WI38 (cell line): ENCODE results near the gene FIBP.
A peak's percentile ranks its signal among the peaks of the same experiment; 100 is the strongest.

ENCODE experiments used
- H3K4me3 ChIP-seq: 2 replicates; pipeline ENCODE4 v1.5.1; 2011; ENCODE audit warnings: low read depth, mild to moderate bottlenecking, control low read depth, low read length
- TF ChIP-seq, protein P1 (sequence below): IDR thresholded peaks from 2 replicates; pipeline ENCODE4 v1.5.1; 2012; ENCODE audit warnings: low read depth, mild to moderate bottlenecking, control low read depth, low read length

The FIBP gene

DNA sequence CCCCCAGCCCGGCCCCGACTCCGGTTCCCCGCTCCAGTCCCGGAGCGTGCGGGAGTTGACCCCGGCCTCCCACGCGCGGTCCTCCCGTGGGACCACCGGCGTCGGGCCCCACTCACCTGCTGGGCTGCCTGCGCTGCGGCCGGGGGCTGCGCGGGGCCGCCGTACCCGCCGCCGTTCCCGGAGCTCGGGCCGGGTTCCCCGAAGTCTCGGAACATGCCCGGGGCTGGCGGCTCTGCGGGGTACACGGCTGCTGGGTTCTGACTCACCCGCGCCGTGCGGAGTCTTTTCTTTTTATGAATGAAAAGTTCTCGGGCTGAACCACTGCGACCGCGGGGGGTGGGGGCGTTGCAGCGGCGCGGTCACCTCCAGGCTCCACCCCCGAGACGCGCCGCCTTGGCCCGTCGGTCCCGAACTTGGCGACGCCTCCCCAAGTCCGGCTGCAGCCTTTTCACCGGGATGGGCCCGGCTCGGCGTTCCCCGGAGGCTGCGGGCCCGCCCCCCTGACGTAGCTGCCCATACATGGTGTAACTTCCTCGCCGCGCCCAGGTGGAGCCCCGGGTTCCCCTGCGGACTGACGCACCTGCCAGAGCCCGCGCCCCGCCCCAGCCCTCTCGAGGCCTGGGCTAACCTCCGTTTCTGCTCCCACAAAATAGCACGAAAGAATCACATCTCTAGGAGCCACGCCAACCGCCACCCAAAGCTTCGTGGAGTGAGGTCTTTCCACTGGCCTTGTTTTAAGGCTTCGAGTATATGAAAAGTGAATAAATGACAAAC is 12.0 kb upstream of the FIBP start, which contains the start of gene FOSL1:
FOSL1 (minus strand) TSS at position 264 of the 774 bp plus-strand sequence; CDS start at position 215, 49 bp downstream.
- TF ChIP-seq, protein P1, sequence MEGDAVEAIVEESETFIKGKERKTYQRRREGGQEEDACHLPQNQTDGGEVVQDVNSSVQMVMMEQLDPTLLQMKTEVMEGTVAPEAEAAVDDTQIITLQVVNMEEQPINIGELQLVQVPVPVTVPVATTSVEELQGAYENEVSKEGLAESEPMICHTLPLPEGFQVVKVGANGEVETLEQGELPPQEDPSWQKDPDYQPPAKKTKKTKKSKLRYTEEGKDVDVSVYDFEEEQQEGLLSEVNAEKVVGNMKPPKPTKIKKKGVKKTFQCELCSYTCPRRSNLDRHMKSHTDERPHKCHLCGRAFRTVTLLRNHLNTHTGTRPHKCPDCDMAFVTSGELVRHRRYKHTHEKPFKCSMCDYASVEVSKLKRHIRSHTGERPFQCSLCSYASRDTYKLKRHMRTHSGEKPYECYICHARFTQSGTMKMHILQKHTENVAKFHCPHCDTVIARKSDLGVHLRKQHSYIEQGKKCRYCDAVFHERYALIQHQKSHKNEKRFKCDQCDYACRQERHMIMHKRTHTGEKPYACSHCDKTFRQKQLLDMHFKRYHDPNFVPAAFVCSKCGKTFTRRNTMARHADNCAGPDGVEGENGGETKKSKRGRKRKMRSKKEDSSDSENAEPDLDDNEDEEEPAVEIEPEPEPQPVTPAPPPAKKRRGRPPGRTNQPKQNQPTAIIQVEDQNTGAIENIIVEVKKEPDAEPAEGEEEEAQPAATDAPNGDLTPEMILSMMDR = no peak
- H3K4me3 ChIP-seq = peak within 1 kb of the TSS; percentile 93

DNA sequence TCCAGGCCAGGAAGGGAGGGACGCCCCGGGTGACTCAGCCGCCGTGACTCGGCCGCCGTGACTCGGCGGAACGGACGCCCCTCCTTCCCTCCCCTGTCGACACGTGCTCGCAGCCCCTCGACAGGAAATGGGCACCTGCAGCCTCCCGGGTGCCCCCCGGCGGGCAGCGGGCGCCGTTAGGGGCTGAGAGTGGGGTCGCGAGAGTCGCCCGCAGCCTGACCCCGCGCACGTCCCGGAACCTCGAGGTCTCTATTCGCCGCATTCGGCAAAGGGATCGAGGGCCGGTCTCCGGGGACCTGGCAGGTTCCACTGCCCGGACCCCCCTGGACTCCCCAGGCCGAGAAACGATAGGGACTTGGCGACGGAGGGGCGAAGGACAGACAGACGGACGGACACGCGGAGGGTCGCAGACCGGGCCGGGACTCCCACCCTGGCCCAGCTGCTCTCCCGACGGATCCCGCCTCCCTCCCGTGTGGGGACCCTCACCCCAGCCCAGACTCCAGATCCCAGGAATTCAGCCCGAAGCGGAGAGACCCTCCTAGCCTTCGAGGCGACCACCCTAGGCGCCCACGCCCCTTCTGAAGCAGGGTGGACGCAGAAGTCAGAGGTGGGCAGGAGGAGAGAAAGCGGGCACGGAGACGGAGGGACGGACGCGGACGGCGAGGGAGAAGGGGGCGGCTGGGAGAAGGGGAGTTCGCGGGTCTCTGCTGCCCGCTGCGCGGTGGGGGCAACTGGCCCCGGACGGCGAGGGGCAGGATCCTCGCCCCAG is 11.3 kb upstream of the FIBP start:
- TF ChIP-seq, protein P1 = no peak
- peak overlapping the region; percentile 93 for H3K4me3 ChIP-seq

DNA sequence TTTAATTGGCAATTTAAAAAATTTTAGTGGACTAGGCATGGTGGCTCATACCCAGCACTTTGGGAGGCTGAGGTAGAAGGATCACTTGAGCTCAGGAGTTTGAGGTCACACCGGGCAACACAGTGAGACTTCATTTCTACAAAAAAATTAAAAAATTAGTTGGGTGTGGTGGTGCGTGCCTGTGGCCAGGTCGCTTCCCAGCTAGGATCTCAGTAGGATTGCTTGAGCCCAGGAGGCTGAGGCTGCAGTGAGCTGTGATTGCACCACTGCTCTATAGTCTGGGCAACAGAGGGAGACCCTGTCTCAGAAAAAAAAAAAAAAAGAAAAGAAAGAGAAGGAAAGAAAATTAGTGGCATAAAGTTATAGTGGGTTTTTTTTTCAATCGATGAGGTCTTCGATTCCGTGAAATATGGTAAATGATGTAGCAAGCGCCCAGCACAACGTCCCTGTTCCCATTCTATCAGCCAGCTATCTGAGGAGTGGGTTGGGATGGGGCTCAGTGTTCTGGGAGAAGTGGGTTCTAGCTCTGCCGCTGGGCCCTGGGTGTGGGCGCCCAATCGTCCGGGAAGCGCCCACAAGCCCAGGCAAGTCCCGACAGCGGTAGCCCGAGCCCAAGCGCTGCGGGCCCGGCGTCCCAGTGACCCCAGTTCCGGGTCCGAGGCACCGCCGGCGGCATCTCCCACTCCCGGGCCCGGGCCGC is 10.5 kb upstream of the FIBP start:
- H3K4me3 ChIP-seq = peak overlapping the region; percentile 93

DNA sequence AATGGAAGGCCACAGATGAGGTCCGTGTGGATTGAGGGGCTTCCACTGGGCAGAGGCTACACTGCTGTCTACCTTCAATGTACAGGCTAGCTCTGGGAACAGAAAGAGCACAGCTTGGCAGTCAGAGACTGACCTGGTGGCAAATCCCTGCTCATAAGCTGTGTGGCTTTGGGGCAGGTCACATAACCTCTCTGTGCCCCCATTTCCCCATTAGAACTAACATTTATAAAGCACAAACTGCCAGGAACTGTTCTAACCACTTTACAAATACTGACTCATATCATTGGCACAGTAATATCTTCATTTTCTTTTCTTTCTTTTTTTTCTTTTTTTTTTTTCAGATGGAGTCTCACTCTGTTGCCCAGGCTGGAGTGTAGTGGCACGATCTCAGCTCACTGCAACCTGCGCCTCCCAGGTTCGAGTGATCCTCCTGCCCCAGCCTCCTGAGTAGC is 8.8 kb upstream of the FIBP start:
- TF ChIP-seq, protein P1 = no peak
- H3K4me3 ChIP-seq = peak overlapping the region; percentile 93

More for the DNA sequence above, 10.5 kb upstream of the FIBP start:
- TF ChIP-seq, protein P1 = no peak

DNA sequence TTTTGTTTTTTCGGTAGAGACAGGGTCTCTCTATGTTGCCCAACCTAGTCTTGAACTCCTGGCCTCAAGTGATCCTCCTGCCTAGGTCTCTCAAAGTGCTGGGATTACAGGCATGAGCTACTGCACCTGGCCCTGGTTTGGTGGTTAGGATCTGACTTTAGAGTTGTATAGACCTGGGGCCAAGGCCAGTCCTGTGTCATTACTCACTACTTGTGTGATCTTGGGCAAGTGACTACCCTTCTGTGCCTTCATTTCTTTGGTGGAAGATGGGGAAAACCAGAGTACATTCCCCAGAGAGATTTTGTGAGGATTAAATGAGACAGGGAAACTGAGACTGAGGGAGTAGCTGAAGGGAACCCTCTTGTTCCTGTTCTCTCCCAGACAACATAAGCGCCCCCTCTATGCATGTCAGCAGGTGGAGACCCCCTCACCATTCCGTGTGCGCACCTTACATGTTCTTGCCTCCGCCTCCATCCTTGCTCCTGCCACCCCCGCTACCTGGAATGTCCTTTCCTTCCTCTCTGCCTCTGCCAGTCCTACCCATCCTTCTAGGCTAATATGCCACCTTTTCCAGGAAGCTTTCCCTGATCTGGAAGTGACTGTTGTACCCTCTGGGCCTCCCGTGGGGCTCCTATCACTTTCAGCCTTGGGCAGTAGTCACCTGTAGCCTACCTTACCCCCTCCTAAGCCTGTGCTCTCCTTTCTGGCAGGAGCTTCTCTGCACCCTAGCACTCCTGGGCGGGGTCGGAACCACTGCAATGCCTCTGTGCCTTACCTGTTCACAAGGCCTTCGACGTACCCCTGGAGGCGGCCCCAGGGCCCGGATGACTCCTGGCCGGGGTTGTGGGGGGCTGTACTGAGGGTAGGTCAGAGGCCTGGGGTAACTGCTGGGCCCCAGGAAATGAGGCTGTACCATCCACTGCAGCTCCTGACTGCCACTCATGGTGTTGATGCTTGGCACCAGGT is 8.0 kb upstream of the FIBP start:
- peak overlapping the region; percentile 93 for H3K4me3 ChIP-seq

DNA sequence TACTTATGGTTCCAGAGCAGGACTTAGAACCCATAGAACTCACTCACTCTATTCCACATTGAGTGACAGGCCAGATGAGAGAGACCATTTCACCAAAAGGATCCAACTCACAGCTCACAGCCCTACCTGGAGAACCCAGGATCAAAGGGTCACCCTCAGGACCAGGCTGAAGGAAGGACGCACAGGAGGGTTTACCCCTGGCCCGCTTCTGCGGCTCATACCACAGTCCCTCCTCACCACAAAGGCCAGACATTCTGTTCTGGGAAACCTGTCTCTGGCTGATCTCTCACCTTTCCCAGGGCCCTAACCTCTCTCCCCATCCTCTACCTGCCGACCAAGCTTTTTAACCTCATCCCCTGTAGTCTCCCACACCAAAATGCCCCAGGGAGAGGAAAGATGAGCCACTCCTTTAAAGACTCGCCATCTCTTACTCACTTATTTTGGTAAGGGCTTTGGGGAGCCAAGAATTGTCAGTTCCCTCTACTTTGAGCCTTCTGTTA is 7.3 kb upstream of the FIBP start:
- H3K4me3 ChIP-seq = peak overlapping the region; percentile 93
- TF ChIP-seq, protein P1 = no peak

More for the DNA sequence above, 8.0 kb upstream of the FIBP start:
- TF ChIP-seq, protein P1 = no peak
